Measurements from ENCODE around the gene SCAP. TPM values are rescaled to one million over a fixed set of nuclear protein-coding genes. Genes with fewer than 3 reads are reported as not detected.
"Not testable (repeated sequence)": the region's sequence is repeated elsewhere in the genome, so short reads cannot be mapped to it uniquely, and the experiment has no call there.

Gene SCAP
- total and polyA plus RNA-seq, 2 of the 4 experiments (the other 2 are of a cell fraction) = 25.3 to 34.6 TPM

DNA sequence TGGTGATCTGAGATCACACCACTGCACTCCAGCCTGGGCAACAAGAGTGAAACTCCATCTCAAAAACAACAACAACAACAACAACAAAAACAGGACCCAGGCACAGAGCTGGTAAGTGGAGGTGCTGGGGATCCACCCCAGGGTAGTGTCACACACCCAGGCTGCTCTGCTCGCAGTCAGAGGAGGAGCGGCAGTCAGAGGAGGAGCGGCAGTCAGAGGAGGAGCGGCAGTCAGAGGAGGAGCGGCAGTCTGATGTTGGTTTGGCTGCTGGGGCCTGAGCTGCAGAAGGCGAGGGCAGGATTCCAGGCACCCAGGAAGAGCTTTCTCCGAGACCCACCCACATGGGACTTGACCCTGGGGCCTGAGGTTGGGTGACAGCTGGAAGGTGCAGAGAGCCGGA lies 105.7 kb downstream of the SCAP start:
- intact Hi-C loops (cut with micrococcal nuclease) (loop anchor here (2.0 to 5.0 kb wide), 2 partner anchors 503 to 665 kb away; no protein-coding TSS in a partner anchor), in situ Hi-C loops (cut with MboI; ENCODE audit: low sequenced_read_pairs) (loop anchor here (25.0 kb wide), 1 partner anchor 658 kb away; the partner anchor contains the start of genes PRSS50 and TMIE)
- H3K56ac ChIP-seq (ENCODE audit: extremely low read depth, insufficient read depth, low read length); H3K27me3 ChIP-seq (ENCODE audit: control insufficient read depth, insufficient read depth, low read length); H2AK9ac ChIP-seq (replicated peaks; ENCODE audit: low read depth, low read length, poor library complexity); H2BK5ac ChIP-seq (ENCODE audit: low read depth, low read length, poor library complexity, severe bottlenecking); H2BK20ac ChIP-seq (ENCODE audit: low read depth, low read length); CTCF ChIA-PET; ATAC-seq (ENCODE audit: low read depth); H3K27ac ChIP-seq (ENCODE audit: insufficient read depth, low read length); H3K23ac ChIP-seq (ENCODE audit: low read depth, low read length); H3K4me3 ChIP-seq (ENCODE audit: insufficient read depth, low read depth, low read length); H3K18ac ChIP-seq (ENCODE audit: low read depth, low read length); H3K14ac ChIP-seq (replicated peaks; ENCODE audit: low read depth, low read length); BruUV-seq (replicated peaks); H2BK120ac ChIP-seq (ENCODE audit: low read depth, low read length); H4K91ac ChIP-seq (ENCODE audit: insufficient read depth, low read depth, low read length); H3K79me1 ChIP-seq (ENCODE audit: low read depth in 1 of 2, low read length in 2 of 2); H4K5ac ChIP-seq (ENCODE audit: low read depth, low read length); POLR2A ChIA-PET (ENCODE audit: unreplicated experiment); H3K9me1 ChIP-seq (ENCODE audit: insufficient read depth, low read length); H3K9ac ChIP-seq (ENCODE audit: low read depth, low read length); H3K9me3 ChIP-seq (ENCODE audit: control insufficient read depth, insufficient read depth, low read length); H3K4ac ChIP-seq (ENCODE audit: low read depth, low read length); H3K4me1 ChIP-seq (ENCODE audit: control insufficient read depth, insufficient read depth, low read length); dilution Hi-C loops (cut with HindIII; ENCODE audit: low sequenced_read_pairs, unreplicated experiment); H3K36me3 ChIP-seq (ENCODE audit: control insufficient read depth, insufficient read depth, low read length); H4K8ac ChIP-seq (ENCODE audit: low read depth in 2 of 2, low read length in 2 of 2); H2AK5ac ChIP-seq (ENCODE audit: low read depth, low read length); DNase-seq; H3K4me2 ChIP-seq (ENCODE audit: low read depth, low read length); H4K20me1 ChIP-seq (ENCODE audit: insufficient read depth, low read length); H2BK15ac ChIP-seq (ENCODE audit: low read depth, low read length): not testable (repeated sequence)
- WGBS, 2 experiments (ENCODE audit: extremely low coverage in 2 of 2, insufficient read length in 1 of 2) = 60% methylated on average over 2 of the region's 8 CpGs; no CpG with 5 or more reads in 1 of the 2 experiments
- H2AFZ ChIP-seq (replicated peaks; ENCODE audit: low read length, poor library complexity) = peak overlapping the region; percentile 43

All from IMR-90 (cell line).